Stimulated activated CD8-positive, alpha-beta memory T cell treated with anti-CD3 and anti-CD28 coated beads, Interleukin-15, amount 100 ng/mL, for 4 hours (primary cell): ENCODE measurements around the gene EGR1.
"Not testable (repeated sequence)": the region's sequence is repeated elsewhere in the genome, so short reads cannot be mapped to it uniquely, and the experiment has no call there.

Experiments
- DNase-seq, 2 donors: peaks; one replicate each; pipeline ENCODE4 v3.0.0-alpha.2; 2020; ENCODE audit warnings: low read depth in 2 of 2

Gene EGR1

DNA sequence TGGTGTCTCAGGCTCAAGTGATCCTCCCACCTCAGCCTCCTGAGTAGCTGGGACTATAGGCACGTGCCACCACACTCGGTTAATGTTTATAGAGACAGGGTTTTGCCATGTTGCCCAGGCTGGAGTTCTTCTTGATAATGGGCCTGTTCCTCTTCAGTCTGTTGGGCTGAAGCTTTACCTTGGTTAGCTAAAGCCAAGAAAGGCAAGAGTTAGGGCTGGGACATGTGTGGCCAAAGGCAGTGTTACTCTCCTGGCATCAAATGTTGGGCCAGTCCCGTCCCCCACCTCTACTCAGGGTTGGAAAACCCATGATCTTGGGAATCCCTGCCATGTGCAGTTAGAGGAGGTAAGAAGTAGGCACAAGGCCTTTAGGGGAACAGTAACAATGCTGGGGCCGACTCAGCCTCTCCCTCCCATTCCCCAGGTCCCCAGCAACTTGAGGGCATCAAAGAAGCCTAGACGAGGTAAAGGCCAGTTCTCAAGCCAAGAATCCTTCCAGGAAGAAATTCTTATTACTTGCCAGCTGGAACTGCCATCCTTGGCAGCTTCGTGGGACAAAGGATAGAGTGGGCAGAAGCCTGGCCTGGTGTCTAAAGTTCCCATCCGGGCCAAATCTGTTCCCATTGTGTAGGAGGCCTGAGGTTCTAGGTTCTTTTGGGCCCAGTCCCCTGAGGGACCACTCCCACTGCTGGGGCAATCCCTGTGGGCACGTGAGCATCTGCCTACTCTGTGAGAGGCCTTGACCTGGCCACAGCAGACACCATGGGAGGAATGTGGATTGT, 4.5 kb downstream of the EGR1 start:
- DNase-seq: no peak

DNA sequence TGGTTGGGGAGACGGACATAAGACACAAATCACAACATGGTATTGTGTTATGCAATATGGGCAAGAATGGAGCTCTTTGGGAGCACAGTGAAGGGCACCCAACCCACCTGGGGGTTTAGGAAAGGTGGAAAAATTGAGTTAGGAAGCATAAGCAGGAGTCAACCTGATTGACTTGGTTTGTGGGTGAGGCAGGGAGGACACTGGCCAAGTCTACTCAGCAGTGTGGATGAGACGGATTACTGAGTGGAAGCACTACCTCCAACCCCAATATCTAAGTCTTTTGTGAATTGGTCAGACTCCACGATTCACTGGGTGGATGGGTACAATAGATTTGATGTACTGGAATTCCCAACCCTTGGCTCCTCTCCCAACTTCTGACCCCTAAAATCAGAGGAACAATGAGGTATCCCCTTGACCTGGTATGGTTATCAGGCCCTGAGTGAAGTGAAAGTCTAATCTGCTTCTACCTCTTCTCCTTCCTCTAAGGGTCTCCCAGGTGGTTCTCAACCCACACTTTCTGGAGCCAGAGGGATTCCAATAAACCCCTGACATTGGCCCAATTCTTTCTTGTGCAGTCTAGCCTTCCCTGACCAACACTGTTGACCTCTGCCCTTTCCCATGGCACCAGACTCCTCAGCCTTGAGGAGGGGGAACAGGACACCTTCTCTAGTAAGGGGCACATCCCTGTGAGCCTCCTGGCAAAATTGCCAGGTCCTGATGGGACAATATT, 5.2 kb downstream of the EGR1 start:
- no peak for DNase-seq

DNA sequence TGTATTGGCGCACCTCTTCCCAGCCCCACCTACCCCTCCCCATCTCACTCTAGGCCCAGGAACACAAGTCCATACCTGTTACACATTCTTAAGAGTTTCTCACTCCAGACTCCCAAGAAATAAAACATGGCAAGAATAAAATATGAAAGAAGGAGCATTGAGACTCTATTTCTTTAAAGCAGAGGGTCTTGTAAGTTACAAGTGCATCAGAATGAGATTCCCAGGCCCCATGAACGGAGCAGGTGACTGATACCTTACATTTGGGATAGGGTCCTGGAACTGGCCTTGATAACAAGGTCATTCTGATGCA, 5.7 kb downstream of the EGR1 start:
- DNase-seq: no peak

DNA sequence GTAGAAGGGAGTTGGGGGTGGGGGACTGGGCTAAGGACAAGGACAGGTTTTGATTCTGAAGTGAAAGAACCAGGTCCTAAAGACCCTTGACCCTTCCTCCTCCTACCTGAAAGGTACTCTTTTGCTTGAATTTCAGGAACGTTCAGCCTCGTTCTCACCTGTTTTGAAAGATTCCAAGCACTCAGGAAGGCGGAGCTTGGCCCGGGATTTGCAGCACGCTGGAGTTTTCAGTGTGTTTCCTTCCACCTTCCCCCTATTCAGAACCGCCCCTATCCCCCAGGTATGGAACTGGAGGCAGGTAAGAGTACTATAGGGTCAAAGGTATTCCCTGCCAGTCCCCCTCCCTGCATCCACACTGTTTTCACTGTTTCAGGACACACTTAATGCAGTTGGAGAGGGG, 7.1 kb downstream of the EGR1 start:
- no peak for DNase-seq

DNA sequence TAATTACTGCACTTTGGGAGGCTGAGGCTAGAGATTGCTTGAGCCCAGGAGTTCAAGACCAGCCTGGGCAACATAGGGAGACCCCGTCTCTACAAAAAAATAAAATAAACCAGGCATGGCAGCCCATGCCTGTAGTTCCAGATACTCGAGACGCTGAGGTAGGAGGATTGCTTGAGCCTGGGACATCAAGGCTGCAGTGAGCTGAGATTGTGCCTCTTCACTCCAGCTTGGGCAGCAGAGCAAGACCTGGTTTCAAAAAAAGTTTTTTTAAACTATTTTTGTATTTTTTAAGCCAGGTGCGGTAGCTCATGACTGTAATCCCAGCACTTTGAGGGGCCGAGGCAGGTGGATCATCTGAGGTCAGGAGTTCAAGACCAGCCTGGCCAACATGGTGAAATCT, 7.9 kb downstream of the EGR1 start:
- DNase-seq: not testable (repeated sequence)

DNA sequence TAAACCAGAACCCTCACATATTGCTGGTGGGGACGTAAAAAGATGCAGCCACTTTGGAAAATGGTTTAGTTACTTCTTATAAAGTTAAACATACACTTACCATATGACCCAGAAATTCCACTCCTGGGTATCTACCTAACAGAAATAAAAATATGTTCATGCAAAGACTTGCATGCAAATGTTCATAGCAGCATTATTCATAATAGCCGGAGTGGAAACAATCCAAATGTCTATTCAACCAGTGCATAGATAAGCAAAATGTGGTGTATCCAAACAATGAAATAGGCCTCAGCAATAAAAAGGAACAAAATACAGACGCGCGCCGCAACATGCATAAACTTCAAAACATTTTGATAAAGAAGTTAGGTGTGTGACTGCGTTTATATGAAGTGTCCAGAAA, 11.6 kb downstream of the EGR1 start:
- DNase-seq: no peak

DNA sequence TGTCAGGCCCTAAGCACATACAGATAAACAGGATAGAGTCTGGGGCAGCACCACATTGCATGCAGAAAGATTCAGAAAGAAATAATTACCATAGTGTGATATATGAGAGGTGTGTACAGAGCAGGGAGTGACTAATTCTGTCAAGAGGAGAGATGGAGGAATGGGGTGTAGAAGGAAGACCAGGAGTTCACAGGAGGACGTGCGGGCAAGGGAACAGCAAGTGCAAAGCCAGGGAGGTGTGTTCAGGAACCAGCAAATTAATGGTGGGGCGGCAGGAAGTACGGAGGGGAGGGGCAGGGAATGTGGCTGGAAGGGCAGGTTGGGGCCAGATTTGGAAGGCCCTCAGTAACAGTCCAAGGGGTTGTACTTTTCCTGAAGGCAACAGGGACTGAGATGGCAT, 17.4 kb downstream of the EGR1 start:
- no peak for DNase-seq

DNA sequence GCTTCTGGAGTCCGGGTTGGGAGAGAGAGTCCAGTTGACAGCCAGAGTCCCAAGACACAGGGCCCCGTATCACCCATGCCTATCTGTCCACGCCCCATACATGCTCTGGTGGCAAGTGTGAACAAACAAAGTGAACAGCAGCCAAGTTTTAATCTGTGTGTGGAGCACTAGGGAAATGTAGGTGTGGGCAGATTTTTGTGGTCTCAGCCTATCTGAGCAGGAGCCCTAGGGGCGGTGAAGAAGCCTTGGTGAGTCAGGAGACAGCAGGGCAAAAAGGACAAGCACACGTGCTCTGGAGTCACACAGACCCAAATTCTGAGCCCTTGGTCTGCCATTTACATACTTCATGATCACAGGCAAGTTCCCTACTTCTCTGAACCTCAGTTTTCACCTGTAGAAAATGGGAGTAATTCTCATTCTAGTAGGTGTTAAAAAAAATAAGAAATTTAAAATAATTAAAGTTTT, 23.2 kb downstream of the EGR1 start:
- no peak for DNase-seq

DNA sequence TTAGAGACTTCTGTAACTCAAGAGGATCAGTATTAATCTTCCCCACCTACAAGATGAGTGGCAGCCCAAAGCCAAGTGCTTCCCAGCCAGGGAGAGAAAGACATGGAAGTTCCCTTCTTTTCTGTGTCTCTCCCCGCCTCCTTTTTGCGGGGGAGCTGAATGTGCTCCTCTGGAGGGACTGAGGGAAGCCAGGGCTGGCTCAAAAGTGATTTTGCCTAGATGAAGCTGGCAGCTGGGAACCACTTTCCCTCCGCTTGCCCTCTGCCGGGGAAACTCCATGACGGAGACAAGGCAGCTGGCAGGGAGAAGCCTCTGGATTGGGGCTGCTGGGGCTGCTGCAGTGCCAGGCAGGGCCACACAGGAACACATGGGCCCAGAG, 24.4 kb downstream of the EGR1 start:
- DNase-seq: no peak

DNA sequence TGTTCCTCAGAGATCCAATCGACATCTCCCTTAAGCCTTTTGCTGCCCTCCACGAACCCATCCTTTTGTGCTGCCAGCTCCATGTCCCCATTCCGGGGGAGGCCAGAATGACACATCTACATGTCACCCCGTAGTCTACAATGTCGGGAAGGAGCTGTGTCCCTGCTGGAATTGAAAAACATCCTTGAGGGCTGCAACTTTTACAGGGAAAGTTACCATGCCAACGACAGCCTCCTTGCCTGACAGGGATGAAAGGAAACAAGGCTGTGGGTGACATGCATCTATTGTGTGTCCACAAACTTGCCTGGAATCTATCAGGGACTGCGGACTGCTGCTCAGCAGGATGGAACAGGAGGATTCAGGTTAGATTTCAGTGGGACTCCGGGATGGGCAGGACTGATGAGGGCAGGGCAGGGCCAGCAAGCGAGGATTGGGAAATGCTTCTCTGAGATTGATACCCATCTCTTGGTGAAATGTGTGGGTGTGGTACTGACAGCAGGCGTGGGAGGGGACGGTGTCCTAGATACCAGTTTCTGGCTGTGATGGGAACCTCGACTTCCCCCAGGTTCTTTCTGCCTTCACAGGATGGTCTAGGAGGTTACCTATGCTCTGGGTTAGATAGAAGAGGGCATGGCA, 25.5 kb downstream of the EGR1 start:
- no peak for DNase-seq

DNA sequence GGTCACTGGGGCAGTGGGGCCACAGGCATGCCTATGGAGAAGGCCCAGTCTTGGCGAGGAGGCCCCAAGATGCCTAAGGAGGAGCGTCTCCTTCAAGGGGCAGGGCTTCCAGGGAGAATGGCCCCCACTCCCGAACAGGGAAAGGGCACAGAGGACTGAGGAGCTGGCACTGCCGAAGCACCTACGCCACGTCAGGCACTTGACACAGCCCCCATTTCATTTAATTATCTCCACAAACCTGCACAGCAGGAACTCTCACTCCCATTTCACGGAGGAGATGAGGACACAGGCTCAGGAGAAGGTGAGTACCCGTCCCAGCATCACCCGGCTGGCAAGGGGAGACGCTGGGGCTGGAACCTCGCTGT, 26.0 kb downstream of the EGR1 start:
- DNase-seq: no peak

DNA sequence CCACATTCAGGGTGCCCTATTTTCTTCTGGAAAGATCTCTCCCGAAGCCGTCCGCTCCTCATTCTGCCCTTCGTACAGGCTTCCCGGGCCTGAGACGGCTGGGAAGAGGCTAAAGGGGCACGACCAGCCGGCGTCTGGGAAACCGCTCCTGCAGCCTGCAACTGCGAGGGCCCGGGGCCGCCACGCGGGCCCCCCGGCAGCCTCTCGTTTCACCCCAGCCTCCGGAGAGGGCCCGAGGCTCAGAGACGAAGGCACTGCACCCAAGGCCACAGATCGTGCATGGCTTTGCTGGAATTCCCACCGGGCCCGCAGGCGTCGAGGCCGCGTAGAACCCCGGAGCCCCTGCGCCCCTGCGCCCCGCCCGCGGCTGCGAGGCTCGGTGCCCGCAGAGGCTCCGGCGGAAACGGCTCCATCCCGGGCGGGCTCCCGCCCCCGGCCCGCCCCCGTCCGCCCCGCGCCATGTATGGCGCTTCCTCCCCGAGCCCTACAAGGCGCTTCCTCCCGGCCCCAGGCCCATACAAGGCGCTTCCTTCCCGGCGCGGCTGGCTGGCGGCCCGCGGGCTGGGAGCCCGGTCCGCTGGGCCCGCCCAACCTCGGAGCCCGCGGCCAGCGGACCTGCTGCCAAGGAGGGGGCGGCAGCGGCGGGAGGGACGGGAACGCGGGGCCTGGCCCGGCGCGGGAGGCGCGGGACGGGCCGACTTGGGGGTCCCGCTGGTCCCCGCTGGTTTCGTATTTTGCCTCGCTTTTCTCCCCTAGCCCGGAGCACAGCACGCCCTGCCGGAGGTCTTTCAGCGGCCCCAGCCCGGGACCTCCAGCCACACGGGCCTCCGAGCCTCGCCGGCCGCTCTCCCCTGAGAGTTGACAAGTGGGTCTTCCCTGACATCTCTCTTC, 26.6 kb downstream of the EGR1 start:
- DNase-seq: peak; percentile 65 to 71

DNA sequence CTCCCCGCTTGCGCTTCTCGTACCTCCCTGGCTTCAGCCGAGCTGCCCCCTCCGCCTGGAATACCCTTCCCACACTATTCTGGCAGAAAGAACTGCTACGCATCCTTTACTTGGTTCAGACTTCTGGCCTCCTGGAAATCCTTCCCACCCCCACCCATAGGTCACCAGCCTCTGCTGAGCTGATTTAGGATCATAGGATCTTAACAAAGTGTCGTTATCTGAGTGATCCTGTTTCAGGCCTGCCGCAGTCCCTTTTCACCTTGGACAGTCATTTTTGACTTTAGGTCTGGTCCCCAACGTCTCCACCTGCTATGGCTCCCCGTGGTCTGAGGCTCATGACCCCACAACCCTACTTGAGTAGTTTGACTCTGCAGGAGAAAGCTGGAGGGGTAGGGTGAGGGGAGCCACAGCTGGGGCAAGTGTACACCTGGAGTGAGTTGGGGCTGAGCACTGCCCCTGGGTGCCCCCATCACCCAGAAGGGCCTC, 27.3 kb downstream of the EGR1 start:
- no peak for DNase-seq

DNA sequence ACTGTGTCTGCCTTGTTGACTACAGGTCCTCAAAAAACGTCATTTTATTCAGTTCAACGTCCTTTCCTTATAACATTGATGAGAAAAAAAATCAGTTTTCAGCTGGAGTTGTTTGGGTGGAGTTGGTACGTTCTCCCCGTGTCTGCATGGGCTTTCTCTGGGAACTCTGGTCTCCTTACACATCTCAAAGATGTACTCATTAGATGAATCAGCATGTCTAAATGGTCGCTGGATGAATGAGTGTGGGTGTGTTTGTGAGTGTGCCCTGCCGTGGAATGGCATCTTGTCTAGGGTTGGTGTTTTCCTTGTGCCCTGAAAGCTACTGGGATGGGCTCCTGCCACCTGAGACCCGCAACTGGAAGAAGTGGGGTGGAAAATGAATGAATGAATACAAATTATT, 30.1 kb downstream of the EGR1 start:
- DNase-seq: no peak

DNA sequence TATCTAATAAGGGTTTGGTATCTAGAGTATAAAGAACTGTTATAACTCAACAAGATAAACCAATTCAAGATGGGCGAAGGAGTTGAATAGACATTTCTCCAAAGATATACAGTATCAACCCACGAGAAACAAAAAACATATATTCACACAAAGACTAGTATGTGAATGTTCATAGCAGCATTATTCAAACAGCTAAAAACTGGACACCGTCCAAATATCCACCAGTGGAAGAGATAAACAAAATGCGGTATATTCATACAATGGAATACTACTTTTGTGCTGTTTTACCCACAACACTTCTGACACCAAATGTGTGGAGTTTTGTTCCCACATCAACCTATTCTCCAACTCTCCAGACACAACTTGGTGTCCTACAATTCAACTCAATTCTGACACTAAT, 33.1 kb downstream of the EGR1 start:
- DNase-seq: no peak

DNA sequence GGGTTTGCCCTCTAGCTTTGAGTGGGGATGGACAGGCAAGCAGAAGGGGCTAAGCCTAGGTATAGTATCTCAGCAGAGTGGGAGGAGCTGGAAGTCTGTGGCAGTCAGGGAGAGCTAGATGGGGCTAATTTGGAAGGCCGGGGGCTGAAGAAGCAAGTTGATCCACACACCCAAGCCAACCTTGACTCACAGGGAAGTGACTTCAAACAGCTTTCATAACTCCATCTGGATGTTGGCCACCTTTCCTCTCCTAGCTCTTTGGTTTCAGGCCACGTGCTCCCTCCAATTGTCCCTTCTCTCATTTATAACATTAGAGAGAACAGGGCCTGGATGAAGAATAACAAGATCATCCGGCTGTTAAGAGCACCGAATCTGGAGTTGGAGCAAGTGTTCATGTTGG, 36.8 kb downstream of the EGR1 start:
- DNase-seq: no peak

DNA sequence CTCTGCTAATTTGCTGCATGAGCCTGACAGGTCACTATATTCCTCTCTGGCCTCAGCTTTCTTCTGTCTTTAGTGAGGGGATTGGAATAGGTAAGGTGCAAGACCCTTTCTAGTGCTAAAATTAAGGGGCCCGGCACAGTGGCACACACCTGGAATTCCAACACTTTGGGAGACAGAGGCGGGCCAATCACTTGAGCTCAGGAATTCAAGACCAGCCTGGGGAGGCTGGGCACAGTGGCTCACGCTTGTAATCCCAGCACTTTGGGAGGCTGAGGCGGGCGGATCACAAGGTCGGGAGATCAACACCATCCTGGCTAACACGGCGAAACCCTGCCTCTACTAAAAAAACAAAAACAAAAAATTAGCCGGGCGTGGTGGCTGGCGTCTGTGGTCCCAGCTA, 37.2 kb downstream of the EGR1 start:
- DNase-seq: no peak

DNA sequence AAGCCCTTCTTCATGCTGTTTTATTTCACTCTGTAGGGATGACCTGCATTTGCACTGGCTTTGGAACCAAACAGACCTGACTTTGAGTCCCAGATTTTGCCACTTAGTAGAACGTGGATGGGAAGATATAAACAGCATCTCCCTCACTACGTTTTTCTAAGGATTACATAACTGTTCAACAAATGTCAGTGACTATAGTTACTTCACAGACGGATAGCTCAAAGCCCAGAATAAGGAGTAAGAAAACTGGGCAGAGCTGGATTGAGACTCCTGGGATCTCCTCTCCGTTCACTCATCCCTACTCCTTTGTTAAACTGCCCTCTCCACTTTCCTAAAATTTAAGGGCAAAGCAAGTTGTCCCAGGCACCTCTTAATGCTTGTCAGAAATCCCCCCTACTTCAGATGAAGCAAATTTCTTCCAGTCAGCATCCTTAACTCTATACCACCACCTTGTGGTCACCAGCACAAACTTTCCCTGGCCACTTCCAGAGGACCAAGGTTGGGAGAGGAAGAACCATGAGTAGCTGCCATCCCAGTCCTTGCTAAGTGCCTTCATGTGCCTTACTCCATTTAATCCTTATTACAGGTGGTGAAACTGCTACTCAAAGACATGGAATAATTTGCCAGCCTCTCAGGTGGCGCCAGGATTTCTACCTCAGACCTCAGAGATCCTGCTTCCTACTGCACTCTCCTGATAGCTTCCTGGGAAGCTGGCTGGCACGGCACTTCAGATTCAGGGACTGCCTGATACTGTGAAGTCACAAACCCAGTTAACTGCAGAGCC, 38.4 kb downstream of the EGR1 start:
- DNase-seq: no peak

DNA sequence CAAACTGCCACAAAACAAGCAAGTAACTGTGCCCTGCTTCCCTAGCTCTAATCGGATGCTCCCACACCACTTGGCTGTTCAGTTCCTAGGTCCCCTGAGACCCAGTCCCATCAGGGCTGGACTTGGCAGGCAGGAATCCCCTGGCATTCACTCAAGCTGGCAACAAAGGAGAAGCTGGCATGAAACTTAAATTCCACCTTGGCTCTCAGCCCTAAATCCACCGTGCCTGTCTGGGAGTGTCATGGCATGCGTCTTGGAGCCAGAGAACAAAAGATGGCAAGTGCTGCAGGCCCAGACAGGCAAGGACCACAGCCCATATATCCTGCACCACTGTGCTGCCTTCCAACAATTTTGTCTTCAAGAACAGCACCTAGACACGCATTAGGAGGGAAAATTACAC, 39.5 kb downstream of the EGR1 start:
- no peak for DNase-seq

DNA sequence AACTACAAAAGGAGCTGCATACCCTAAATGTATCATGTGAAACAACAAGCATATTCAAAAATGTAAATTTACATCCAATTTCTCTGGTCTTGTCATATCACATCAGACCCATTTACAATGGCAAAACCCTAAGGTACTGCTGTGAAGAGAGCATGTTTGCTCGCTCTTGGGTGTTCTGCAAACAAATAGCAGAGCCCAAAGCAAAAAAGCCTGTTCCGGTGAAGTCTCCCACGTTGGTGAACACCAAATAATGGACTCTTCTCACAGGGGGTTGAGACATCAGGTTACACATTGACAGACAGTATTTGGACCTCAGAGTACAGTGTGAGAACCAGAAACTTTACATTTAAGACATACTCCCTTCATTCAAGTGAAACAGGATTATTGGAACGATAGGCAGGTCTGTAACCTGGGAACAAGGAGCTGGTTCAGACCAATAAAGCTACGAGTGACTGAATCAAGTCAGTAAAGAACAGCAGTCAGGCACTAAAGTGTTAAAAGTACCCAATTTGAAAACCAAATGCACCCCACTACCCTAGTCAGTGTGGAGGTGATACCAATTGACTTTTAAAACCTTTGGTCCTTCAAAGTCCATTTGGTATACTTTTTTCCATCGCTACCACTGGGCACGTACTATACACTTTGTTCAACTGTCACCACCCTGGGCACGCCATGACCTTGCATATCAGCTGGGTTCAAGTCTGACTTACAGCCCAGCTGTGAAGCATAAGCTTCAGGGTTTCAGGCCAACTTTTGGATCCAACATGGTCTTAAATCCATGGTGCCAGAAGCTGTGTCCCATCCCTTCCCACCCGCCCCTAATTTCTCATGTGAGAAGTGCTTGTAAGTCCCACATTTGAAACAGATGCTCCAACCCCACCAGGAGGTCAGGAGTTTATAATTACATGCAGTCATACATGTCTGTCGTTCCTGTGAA, 41.4 kb downstream of the EGR1 start:
- no peak for DNase-seq
